Trophoblast cell (in vitro differentiated cells and primary cell): ENCODE measurements around the gene TPX2.
A peak's percentile ranks its signal among the peaks of the same experiment; 100 is the strongest.

Experiments
- DNase-seq, 2 donors: peaks; one replicate each; pipeline ENCODE4 v3.0.0-alpha.2; 2016
- H2AFZ ChIP-seq: 2 replicates; pipeline ENCODE4 v1.6.1; 2013; ENCODE audit warnings: low read length, moderate library complexity, mild to moderate bottlenecking; ENCODE audit not compliant: insufficient read depth, poor library complexity
- H2AK5ac ChIP-seq: 2 replicates; pipeline ENCODE4 v1.6.1; 2013; ENCODE audit warnings: mild to moderate bottlenecking, low read length
- H2BK120ac ChIP-seq: 2 replicates; pipeline ENCODE4 v1.6.1; 2013; ENCODE audit warnings: low read length, mild to moderate bottlenecking, moderate library complexity; ENCODE audit not compliant: insufficient read depth, poor library complexity
- H2BK12ac ChIP-seq: 2 replicates; pipeline ENCODE4 v1.6.1; 2013; ENCODE audit warnings: mild to moderate bottlenecking, low read length, moderate library complexity
- H2BK5ac ChIP-seq: 2 replicates; pipeline ENCODE4 v1.6.1; 2013; ENCODE audit warnings: low read length, low read depth, moderate library complexity, mild to moderate bottlenecking; ENCODE audit not compliant: poor library complexity
- H3K14ac ChIP-seq: 2 replicates; pipeline ENCODE4 v1.6.1; 2013; ENCODE audit warnings: mild to moderate bottlenecking, low read length
- H3K18ac ChIP-seq: 2 replicates; pipeline ENCODE4 v1.6.1; 2013; ENCODE audit warnings: mild to moderate bottlenecking, low read length
- H3K23ac ChIP-seq: 2 replicates; pipeline ENCODE4 v1.6.1; 2013; ENCODE audit warnings: low read length
- H3K27ac ChIP-seq: 2 replicates; pipeline ENCODE4 v1.5.1; 2013; ENCODE audit warnings: low read depth, mild to moderate bottlenecking, inconsistent platforms, low read length, moderate library complexity
- H3K27me3 ChIP-seq: 2 replicates; pipeline ENCODE4 v1.6.1; 2013; ENCODE audit warnings: inconsistent platforms, mild to moderate bottlenecking, low read length, moderate library complexity; ENCODE audit not compliant: insufficient read depth
- H3K36me3 ChIP-seq, 2 experiments: 1 replicate in 1 of 2; 2 replicates in 1 of 2; pipeline ENCODE4 v1.6.1; 2013; ENCODE audit warnings: low read length in 2 of 2, mild to moderate bottlenecking in 2 of 2, moderate library complexity in 1 of 2; ENCODE audit not compliant: insufficient read depth in 2 of 2, control insufficient read depth in 1 of 2
- H3K4ac ChIP-seq: 2 replicates; pipeline ENCODE4 v1.6.1; 2013; ENCODE audit warnings: low read depth, mild to moderate bottlenecking, low read length, moderate library complexity
- H3K4me1 ChIP-seq, 2 experiments: 1 replicate in 1 of 2; 2 replicates in 1 of 2; pipeline ENCODE4 v1.6.1; 2013; ENCODE audit warnings: low read length in 2 of 2, mild to moderate bottlenecking in 2 of 2, moderate library complexity in 1 of 2; ENCODE audit not compliant: insufficient read depth in 2 of 2, control insufficient read depth in 1 of 2
- H3K4me2 ChIP-seq: 2 replicates; pipeline ENCODE4 v1.6.1; 2013; ENCODE audit warnings: inconsistent platforms, mild to moderate bottlenecking, low read length, moderate library complexity
- H3K4me3 ChIP-seq: 2 replicates; pipeline ENCODE4 v1.5.1; 2013; ENCODE audit warnings: mild to moderate bottlenecking, low read depth, low read length, inconsistent platforms
- H3K79me1 ChIP-seq: one replicate; pipeline ENCODE4 v1.6.1; 2013; ENCODE audit warnings: low read length
- H3K79me2 ChIP-seq: 2 replicates; pipeline ENCODE4 v1.6.1; 2013; ENCODE audit warnings: low read length, mild to moderate bottlenecking; ENCODE audit not compliant: control insufficient read depth, insufficient read depth, poor library complexity
- H3K9ac ChIP-seq: 2 replicates; pipeline ENCODE4 v1.6.1; 2013; ENCODE audit warnings: mild to moderate bottlenecking, low read length
- H3K9me3 ChIP-seq: 2 replicates; pipeline ENCODE4 v1.6.1; 2013; ENCODE audit warnings: low read depth, mild to moderate bottlenecking, control low read depth, inconsistent platforms, low read length; ENCODE audit not compliant: insufficient read depth
- H4K12ac ChIP-seq: 2 replicates; pipeline ENCODE4 v1.6.1; 2013; ENCODE audit warnings: low read depth, mild to moderate bottlenecking, low read length, moderate library complexity
- H4K8ac ChIP-seq: 2 replicates; pipeline ENCODE4 v1.6.1; 2013; ENCODE audit warnings: low read depth, mild to moderate bottlenecking, low read length, moderate library complexity
- H4K91ac ChIP-seq: one replicate; pipeline ENCODE4 v1.6.1; 2013; ENCODE audit warnings: low read depth, mild to moderate bottlenecking, low read length, moderate library complexity
- WGBS: extraction: QIAGEN DNeasy Blood & Tissue Kit; methylation state at CpG from one replicate; pipeline ENCODE4 v1.1.7; 2013; ENCODE audit warnings: missing lambda C conversion rate; ENCODE audit not compliant: insufficient read length, insufficient coverage; ENCODE audit errors: extremely low coverage; 5-methylcytosine and 5-hydroxymethylcytosine counted together

Gene TPX2

GRCh38 chr20:31723069-31723318, 16.1 kb upstream of the TPX2 start:
- Histone ChIP-seq H4K91ac (peak overlapping the region; percentile 94), H2AFZ (peak overlapping the region; percentile 72), H3K27ac (peak overlapping the region; percentile 87), H3K9me3 (no peaks in the 10 kb centered on the region), H2BK12ac (peak overlapping the region; percentile 12), H3K4ac (peak overlapping the region; percentile 70), H3K23ac (no peak overlapping the region), H3K4me3 (peak overlapping the region; percentile 63), H3K36me3 (peaks cover 0 to 4% of the 10 kb centered on the region in 2 experiments), H4K8ac (peak overlapping the region; percentile 95), H2BK120ac (peak overlapping the region; percentile 93), H3K79me1 (peaks cover 36% of the 10 kb centered on the region), H3K79me2 (peaks cover 21% of the 10 kb centered on the region), H3K4me2 (peak overlapping the region; percentile 84), H2BK5ac (peak overlapping the region; percentile 96), H4K12ac (peak overlapping the region; percentile 90), H2AK5ac (peak overlapping the region; percentile 80), H3K27me3 (no peaks in the 10 kb centered on the region), H3K9ac (peak overlapping the region; percentile 87), H3K18ac (peak overlapping the region; percentile 87), H3K4me1 (peaks cover 29 to 37% of the 10 kb centered on the region in 2 experiments), H3K14ac (peak overlapping the region; percentile 97)
- DNase-seq = peak in 1 of 2 donors; percentile 53
- no CpG with 5 or more reads among the region's 10 CpGs for WGBS

GRCh38 chr20:31723319-31724078, 15.6 kb upstream of the TPX2 start:
- H4K8ac ChIP-seq = peak overlapping the region; percentile 100
- H3K9me3 ChIP-seq = no peaks in the 10 kb centered on the region
- H4K91ac ChIP-seq = peak overlapping the region; percentile 97
- H3K27ac ChIP-seq = peak overlapping the region; percentile 87
- no peaks in the 10 kb centered on the region for H3K27me3 ChIP-seq
- H3K9ac ChIP-seq = peak overlapping the region; percentile 87
- H3K4ac ChIP-seq = peak overlapping the region; percentile 80
- H3K14ac ChIP-seq = peak overlapping the region; percentile 97
- peaks cover 29 to 37% of the 10 kb centered on the region in 2 experiments for H3K4me1 ChIP-seq
- peak; percentile 96 to 98 for DNase-seq
- H4K12ac ChIP-seq = peak overlapping the region; percentile 94
- peak overlapping the region; percentile 99 for H2BK120ac ChIP-seq
- peak overlapping the region; percentile 80 for H2AK5ac ChIP-seq
- peak overlapping the region; percentile 98 for H3K18ac ChIP-seq
- no CpG with 5 or more reads among the region's 77 CpGs for WGBS
- H3K79me1 ChIP-seq = peaks cover 36% of the 10 kb centered on the region
- H2BK12ac ChIP-seq = peak overlapping the region; percentile 61
- peaks cover 19% of the 10 kb centered on the region for H3K79me2 ChIP-seq
- H2AFZ ChIP-seq = peak overlapping the region; percentile 99
- peak overlapping the region; percentile 78 for H3K4me3 ChIP-seq
- H3K23ac ChIP-seq = no peak overlapping the region
- H2BK5ac ChIP-seq = peak overlapping the region; percentile 98
- H3K4me2 ChIP-seq = peak overlapping the region; percentile 84
- peaks cover 0 to 4% of the 10 kb centered on the region in 2 experiments for H3K36me3 ChIP-seq

- Histone ChIP-seq H3K79me2 (no peaks in the 10 kb centered on the region), H3K18ac (no peak overlapping the region), H2AK5ac (no peak overlapping the region), H3K36me3 (no peaks in the 10 kb centered on the region), H3K4me1 (no peaks in the 10 kb centered on the region), H4K8ac (no peak overlapping the region), H2BK5ac (no peak overlapping the region), H3K79me1 (no peaks in the 10 kb centered on the region), H4K91ac (no peak overlapping the region), H3K14ac (no peak overlapping the region), H3K4me3 (no peak overlapping the region), H3K27ac (no peak overlapping the region), H2BK12ac (no peak overlapping the region), H3K23ac (no peak overlapping the region), H3K4ac (no peak overlapping the region), H3K9me3 (no peaks in the 10 kb centered on the region), H3K4me2 (no peak overlapping the region), H2BK120ac (no peak overlapping the region), H3K9ac (no peak overlapping the region), H2AFZ (no peak overlapping the region), H3K27me3 (no peaks in the 10 kb centered on the region), H4K12ac (no peak overlapping the region)
- WGBS = no CpG with 5 or more reads among the region's 6 CpGs
- no peak for DNase-seq
Observed at GRCh38 chr20:31731321-31731717, 7.8 kb upstream of the TPX2 start.

- no peaks in the 10 kb centered on the region for H3K27me3 ChIP-seq
- H4K91ac ChIP-seq = peak overlapping the region; percentile 94
- H3K36me3 ChIP-seq = peaks cover 8 to 17% of the 10 kb centered on the region in 2 experiments
- H2AK5ac ChIP-seq = peak overlapping the region; percentile 20
- peak overlapping the region; percentile 84 for H3K4ac ChIP-seq
- H2BK5ac ChIP-seq = peak overlapping the region; percentile 90
- peak overlapping the region; percentile 92 for H3K4me3 ChIP-seq
- peak overlapping the region; percentile 83 for H4K8ac ChIP-seq
- peak overlapping the region; percentile 95 for H3K14ac ChIP-seq
- peak overlapping the region; percentile 97 for H4K12ac ChIP-seq
- peak overlapping the region; percentile 73 for H3K27ac ChIP-seq
- H3K79me1 ChIP-seq = peaks cover 10% of the 10 kb centered on the region
- no peak overlapping the region for H2BK12ac ChIP-seq
- peak overlapping the region; percentile 97 for H2AFZ ChIP-seq
- peaks cover 2 to 4% of the 10 kb centered on the region in 2 experiments for H3K4me1 ChIP-seq
- no CpG with 5 or more reads among the region's 11 CpGs for WGBS
- H3K9me3 ChIP-seq = no peaks in the 10 kb centered on the region
- no peak for DNase-seq
- H3K79me2 ChIP-seq = peaks cover 19% of the 10 kb centered on the region
- H2BK120ac ChIP-seq = peak overlapping the region; percentile 88
- peak overlapping the region; percentile 98 for H3K18ac ChIP-seq
- H3K9ac ChIP-seq = peak overlapping the region; percentile 81
- H3K23ac ChIP-seq = no peak overlapping the region
- peak overlapping the region; percentile 87 for H3K4me2 ChIP-seq
Observed at GRCh38 chr20:31739550-31739977, 474 bp downstream of the TPX2 start.
